ENCODE data around the gene NRTN.
"Not testable (repeated sequence)": the region's sequence is repeated elsewhere in the genome, so short reads cannot be mapped to it uniquely, and the experiment has no call there.

The NRTN gene, protein sequence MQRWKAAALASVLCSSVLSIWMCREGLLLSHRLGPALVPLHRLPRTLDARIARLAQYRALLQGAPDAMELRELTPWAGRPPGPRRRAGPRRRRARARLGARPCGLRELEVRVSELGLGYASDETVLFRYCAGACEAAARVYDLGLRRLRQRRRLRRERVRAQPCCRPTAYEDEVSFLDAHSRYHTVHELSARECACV

GRCh38 chr19:5804516-5805461 lies at the start of gene NRTN:
NRTN (plus strand) TSS chr19:5805067; CDS start chr19:5824166, 19,099 bp downstream.
- DNase-seq = no peak

DNA sequence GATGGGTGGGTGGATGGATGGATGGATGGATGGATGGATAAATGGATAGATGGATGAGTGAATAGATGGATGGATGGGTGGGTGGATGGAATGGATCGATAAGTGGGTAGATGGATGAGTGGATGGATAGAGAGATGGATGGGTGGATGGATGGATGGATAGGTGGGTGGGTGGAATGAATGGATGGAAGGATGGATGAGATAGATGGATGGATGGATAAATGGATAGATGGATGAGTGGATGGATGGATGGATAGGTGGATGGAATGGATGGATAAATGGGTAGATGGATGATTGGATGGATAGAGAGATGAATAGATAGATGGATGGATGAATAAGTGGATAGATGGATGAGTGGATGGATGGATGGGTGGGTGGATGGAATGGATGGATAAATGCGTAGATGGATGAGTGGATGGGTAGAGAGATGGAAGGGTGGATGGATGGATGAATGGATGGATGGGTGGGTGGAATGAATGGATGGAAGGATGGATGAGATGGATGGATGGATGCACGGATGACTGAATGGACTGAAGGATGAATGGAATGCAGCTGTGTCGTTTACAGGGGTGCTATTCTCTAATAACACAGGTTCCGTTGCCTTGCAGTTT lies 42.2 kb upstream of the NRTN start:
- no peak for DNase-seq

- no peak for DNase-seq
Observed at GRCh38 chr19:5765220-5765619, 39.6 kb upstream of the NRTN start.

- no peak for DNase-seq
Observed at GRCh38 chr19:5767949-5768348, 36.9 kb upstream of the NRTN start.

GRCh38 chr19:5772416-5772815 lies 32.5 kb upstream of the NRTN start:
- DNase-seq = no peak

DNA sequence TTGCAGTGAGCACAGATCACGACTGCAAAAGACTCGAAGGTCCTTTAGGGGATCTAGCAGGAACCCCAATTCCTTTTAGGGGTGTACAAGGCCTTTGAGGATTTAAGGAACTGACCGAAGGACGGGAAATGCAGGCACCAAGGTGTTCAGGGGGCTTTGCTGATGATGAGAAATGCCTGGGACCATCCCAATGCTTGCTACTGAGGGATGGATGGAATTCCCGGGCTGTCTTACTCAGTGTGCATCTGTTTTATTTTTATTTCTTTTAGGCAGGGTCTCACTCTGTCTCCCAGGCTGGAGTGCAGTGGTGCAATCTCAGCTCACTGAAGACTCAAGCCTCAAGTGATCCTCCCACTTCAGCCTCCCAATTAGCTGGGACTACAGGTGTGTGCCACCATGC lies 31.6 kb upstream of the NRTN start:
- DNase-seq = no peak

GRCh38 chr19:5774921-5775320 lies 29.9 kb upstream of the NRTN start:
- DNase-seq = no peak

DNA sequence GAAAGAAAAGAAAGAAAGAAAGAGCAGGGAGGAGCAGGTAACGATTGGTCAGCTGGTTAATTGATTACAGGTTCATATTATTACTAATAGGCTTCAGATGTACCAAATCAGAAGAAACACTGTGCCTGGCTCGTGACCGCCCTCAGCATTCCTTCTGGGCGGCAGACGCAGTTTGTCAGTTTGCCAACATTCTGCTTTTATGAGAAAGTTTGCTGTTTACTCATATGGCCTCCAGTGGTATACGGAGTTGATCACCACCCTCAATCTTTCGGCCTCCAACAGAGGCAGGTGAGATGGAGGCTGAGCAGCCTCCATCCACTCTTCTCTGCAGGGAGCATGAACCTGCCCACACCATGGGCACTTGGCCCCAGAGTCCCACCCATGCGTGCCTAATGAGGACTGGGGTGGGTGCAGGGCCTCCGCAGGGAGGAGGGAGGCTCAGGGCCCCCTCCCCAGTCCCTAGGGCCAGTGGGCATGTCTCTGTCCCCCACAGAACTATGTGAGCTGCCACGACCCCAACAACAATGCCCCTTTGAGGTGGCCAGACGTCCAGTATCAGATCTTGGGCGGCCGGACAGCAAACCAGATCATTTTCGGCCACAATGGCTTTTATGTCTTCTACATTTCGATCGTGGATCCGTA lies 29.1 kb upstream of the NRTN start:
- no peak for DNase-seq

GRCh38 chr19:5778402-5778801 lies 26.5 kb upstream of the NRTN start:
- no peak for DNase-seq

DNA sequence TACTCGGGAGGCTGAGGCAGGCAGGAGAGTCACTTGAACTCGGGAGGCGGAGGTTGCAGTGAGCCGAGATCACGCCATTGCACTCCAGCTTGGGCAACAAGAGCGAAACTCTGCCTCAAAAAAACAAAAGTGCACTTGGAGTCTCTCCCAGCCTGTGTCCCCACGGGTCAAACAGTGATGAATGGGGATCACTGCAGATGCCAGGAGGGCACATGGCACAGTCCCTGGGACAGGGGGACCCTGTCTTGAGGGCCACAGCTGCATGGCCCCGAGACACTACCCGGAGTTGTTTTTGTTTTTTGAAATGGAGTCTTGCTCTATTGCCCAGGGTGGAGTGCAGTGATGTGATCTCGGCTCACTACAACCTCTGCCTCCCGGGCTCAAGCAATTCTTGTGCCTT lies 24.0 kb upstream of the NRTN start:
- DNase-seq = not testable (repeated sequence)

- no peak for DNase-seq
Observed at GRCh38 chr19:5782322-5782721, 22.5 kb upstream of the NRTN start.

- DNase-seq = no peak
Observed at GRCh38 chr19:5782945-5783919, 21.6 kb upstream of the NRTN start.

- no peak for DNase-seq
Observed at GRCh38 chr19:5784581-5785147, 20.2 kb upstream of the NRTN start, which contains the start of gene PRR22. PRR22 (minus strand) TSS chr19:5784746; CDS start chr19:5784660, 86 bp downstream.

- DNase-seq = no peak
Observed at GRCh38 chr19:5785423-5785822, 19.4 kb upstream of the NRTN start.

- no peak for DNase-seq
Observed at GRCh38 chr19:5786593-5787408, 18.1 kb upstream of the NRTN start.

DNA sequence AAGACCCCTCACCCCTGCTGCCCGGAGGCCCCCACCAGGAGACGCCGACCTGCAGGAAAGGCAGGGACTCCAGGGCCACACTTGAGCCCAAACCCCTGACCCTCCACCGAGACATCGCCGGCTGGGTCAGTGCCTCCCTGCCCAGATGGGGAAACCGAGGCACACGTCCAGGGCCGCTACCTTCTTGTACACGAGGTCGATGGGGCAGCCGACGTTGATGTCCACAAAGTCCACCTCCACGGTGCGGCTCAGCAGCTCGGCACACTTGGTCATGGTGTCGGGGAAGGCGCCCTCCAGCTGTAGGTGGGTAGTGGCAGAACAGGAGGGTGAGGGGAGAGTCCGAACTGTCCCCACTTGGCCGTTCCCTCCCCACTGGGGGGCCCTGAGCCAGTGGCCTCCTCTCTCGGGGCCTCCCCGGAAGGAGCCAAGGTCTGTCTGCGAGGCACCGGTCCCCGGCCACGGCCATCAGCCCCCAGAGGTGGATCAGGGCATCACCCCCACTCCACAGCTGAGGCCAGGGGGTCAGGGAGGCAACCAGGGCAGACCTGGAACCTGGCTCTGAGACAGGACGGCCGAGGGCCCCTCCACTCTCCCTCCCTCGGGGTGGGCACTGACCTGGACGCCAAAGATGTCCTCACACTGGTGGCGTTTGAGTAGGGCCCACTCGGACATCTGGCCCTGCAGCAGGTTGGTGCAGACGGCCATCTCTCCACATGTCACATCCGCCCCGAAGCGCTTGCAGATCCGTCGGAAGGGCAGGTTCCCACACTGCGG lies 17.3 kb upstream of the NRTN start:
- no peak for DNase-seq

GRCh38 chr19:5788422-5788821 lies 16.4 kb upstream of the NRTN start:
- no peak for DNase-seq

DNA sequence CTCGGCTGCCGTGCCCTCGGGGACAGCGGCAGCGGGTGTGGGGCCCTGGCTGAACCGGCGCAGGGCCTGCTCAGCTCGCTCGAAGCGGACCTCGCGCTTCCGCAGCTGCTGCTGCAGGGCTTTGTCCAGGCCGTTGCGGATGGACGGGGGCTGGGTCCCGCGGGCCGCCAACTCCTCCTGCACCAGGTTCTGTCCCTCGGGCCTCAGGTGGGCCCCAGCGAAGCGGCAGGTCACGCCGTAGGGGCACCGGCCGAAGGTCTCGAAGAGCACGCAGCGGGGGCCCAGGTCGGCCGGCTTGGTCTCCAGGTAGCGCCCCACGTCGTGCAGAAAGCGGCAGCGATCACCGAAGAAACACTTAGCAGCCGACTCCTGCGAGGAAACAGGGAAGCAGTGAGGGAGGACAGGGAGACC lies 15.5 kb upstream of the NRTN start:
- DNase-seq = no peak

GRCh38 chr19:5789886-5790558 lies 14.8 kb upstream of the NRTN start:
- DNase-seq = no peak

All from AML-193 (cell line).